ENCODE results near the gene DYNC2H1. TPM values are rescaled to one million over a fixed set of nuclear protein-coding genes. Genes with fewer than 3 reads are reported as not detected.

Gene DYNC2H1
- total RNA-seq, 1 experiment from 2014 or later = 17.2 TPM

GRCh38 chr11:103476874-103477273 lies 367.6 kb downstream of the DYNC2H1 start:
- Mint-ChIP-seq H3K27ac (no peak overlapping the region), H3K4me3 (no peak overlapping the region), H3K4me1 (0 out of 2 replicates have a peak, but pooled peaks cover 3% of the 10 kb centered on the region), H3K27me3 (ENCODE audit: low read depth) (no peaks in the 10 kb centered on the region), H3K9me3 (no peaks in the 10 kb centered on the region), H3K36me3 (no peaks in the 10 kb centered on the region)
- TF ChIP-seq SP1 (CRISPR knock-in tag; conservative IDR thresholded peaks at IDR 0.05) = no peak
- TF ChIP-seq, protein P1, sequence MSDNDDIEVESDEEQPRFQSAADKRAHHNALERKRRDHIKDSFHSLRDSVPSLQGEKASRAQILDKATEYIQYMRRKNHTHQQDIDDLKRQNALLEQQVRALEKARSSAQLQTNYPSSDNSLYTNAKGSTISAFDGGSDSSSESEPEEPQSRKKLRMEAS (CRISPR knock-in tag; IDR thresholded peaks at IDR 0.05) = no peak
- TF ChIP-seq, protein P2, sequence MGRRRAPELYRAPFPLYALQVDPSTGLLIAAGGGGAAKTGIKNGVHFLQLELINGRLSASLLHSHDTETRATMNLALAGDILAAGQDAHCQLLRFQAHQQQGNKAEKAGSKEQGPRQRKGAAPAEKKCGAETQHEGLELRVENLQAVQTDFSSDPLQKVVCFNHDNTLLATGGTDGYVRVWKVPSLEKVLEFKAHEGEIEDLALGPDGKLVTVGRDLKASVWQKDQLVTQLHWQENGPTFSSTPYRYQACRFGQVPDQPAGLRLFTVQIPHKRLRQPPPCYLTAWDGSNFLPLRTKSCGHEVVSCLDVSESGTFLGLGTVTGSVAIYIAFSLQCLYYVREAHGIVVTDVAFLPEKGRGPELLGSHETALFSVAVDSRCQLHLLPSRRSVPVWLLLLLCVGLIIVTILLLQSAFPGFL (CRISPR knock-in tag; IDR thresholded peaks at IDR 0.05; ENCODE audit: borderline replicate concordance) = no peak
- TF ChIP-seq TP53 (CRISPR knock-in tag; IDR thresholded peaks at IDR 0.05) = no peak
- TF ChIP-seq, protein P3, sequence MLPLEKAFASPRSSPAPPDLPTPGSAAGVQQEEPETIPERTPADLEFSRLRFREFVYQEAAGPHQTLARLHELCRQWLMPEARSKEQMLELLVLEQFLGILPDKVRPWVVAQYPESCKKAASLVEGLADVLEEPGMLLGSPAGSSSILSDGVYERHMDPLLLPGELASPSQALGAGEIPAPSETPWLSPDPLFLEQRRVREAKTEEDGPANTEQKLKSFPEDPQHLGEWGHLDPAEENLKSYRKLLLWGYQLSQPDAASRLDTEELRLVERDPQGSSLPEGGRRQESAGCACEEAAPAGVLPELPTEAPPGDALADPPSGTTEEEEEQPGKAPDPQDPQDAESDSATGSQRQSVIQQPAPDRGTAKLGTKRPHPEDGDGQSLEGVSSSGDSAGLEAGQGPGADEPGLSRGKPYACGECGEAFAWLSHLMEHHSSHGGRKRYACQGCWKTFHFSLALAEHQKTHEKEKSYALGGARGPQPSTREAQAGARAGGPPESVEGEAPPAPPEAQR (CRISPR knock-in tag; IDR thresholded peaks at IDR 0.05) = no peak
- no peak for TF ChIP-seq FOXP1 (CRISPR knock-in tag; IDR thresholded peaks at IDR 0.05; ENCODE audit: borderline replicate concordance)
- TF ChIP-seq, protein P4, sequence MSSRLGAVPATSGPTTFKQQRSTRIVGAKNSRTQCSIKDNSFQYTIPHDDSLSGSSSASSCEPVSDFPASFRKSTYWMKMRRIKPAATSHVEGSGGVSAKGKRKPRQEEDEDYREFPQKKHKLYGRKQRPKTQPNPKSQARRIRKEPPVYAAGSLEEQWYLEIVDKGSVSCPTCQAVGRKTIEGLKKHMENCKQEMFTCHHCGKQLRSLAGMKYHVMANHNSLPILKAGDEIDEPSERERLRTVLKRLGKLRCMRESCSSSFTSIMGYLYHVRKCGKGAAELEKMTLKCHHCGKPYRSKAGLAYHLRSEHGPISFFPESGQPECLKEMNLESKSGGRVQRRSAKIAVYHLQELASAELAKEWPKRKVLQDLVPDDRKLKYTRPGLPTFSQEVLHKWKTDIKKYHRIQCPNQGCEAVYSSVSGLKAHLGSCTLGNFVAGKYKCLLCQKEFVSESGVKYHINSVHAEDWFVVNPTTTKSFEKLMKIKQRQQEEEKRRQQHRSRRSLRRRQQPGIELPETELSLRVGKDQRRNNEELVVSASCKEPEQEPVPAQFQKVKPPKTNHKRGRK (CRISPR knock-in tag; IDR thresholded peaks at IDR 0.05; ENCODE audit: borderline replicate concordance) = no peak
- DNase-seq (ENCODE audit: low spot score) (no peak), ATAC-seq (no peak)
- CTCF ChIA-PET = interaction anchor here (1.0 kb wide), 1 partner anchor 15 kb away, joined by 6 read pairs; no protein-coding TSS in a partner anchor
- POLR2A ChIA-PET = no interaction called here

DNA sequence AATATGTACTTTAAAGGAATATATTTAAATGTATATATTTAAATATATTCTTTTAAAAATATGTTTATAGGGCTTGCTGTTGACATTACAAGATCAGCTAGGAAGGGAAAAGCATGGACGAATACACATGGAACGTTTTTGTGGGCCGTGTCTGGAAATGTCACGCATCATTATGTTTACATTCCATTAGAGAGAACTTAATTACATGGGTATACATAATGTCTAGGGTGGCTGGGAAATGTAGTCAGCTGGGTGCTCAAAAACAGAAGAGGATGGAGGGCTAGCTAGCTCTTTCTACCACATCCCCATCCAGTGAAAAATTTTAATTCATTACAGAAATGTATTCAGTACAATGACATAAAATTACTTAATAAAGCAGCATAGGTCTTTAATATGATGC lies 371.2 kb downstream of the DYNC2H1 start:
- CTCF ChIA-PET = no interaction called here
- Mint-ChIP-seq H3K4me1 (peaks cover 12% of the 10 kb centered on the region), H3K27me3 (ENCODE audit: low read depth) (no peaks in the 10 kb centered on the region), H3K36me3 (no peaks in the 10 kb centered on the region), H3K27ac (no peak overlapping the region), H3K9me3 (no peaks in the 10 kb centered on the region), H3K4me3 (no peak overlapping the region)
- ATAC-seq (no peak), DNase-seq (ENCODE audit: low spot score) (no peak)
- TF ChIP-seq CREB1 (CRISPR knock-in tag; IDR thresholded peaks at IDR 0.05) = no peak
- TF ChIP-seq ATF1 (CRISPR knock-in tag; IDR thresholded peaks at IDR 0.05) = no peak
- POLR2A ChIA-PET = no interaction called here

GRCh38 chr11:103483996-103484395 lies 374.8 kb downstream of the DYNC2H1 start:
- Mint-ChIP-seq H3K4me1 (peaks cover 14% of the 10 kb centered on the region), H3K36me3 (peaks cover 21% of the 10 kb centered on the region), H3K4me3 (no peak overlapping the region), H3K9me3 (peaks cover 17% of the 10 kb centered on the region), H3K27me3 (ENCODE audit: low read depth) (no peaks in the 10 kb centered on the region), H3K27ac (no peak overlapping the region)
- TF ChIP-seq NFYB (CRISPR knock-in tag; conservative IDR thresholded peaks at IDR 0.05; ENCODE audit: low read depth) (no peak), NR1H2 (CRISPR knock-in tag; IDR thresholded peaks at IDR 0.05) (no peak)
- ATAC-seq = no peak
- POLR2A ChIA-PET = no interaction called here
- no peak for DNase-seq (ENCODE audit: low spot score)
- CTCF ChIA-PET = interaction anchor here (1.4 kb wide), 1 partner anchor 124 kb away, joined by 3 read pairs; no protein-coding TSS in a partner anchor

DNA sequence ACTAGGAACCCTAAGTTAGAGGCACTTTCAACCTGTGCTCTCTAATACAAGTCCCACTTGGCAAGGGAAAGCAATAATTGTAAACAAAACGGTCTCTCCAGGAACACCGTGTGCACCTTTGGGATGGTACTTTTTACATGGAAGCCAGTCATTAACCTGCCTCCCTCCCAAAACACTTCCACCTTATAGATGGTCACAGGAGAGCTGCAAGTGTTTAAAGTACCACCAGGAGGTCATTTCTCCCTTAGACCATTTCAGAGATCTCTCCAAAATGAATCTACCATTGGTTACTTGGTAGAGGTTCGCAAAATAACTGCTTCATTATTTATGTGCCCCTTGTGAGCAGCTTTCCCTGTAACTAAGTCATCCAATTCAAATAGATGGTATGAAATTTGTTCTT lies 375.3 kb downstream of the DYNC2H1 start:
- no peaks in the 10 kb centered on the region for H3K27me3 Mint-ChIP-seq (ENCODE audit: low read depth)
- ChIA-PET POLR2A (no interaction called here), CTCF (interaction anchor here (0.5 to 1.4 kb wide), 2 partner anchors 16 to 124 kb away, joined by 3 read pairs; no protein-coding TSS in a partner anchor)
- peaks cover 26% of the 10 kb centered on the region for H3K36me3 Mint-ChIP-seq
- peaks cover 14% of the 10 kb centered on the region for H3K4me1 Mint-ChIP-seq
- no peak overlapping the region; the same call in 1 of the 2 replicates for H3K27ac Mint-ChIP-seq
- no peak overlapping the region for H3K4me3 Mint-ChIP-seq
- DNase-seq (ENCODE audit: low spot score) = no peak
- no peak for TF ChIP-seq JAZF1 (CRISPR knock-in tag; IDR thresholded peaks at IDR 0.05)
- peaks cover 22% of the 10 kb centered on the region for H3K9me3 Mint-ChIP-seq
- ATAC-seq = peak; percentile 73

DNA sequence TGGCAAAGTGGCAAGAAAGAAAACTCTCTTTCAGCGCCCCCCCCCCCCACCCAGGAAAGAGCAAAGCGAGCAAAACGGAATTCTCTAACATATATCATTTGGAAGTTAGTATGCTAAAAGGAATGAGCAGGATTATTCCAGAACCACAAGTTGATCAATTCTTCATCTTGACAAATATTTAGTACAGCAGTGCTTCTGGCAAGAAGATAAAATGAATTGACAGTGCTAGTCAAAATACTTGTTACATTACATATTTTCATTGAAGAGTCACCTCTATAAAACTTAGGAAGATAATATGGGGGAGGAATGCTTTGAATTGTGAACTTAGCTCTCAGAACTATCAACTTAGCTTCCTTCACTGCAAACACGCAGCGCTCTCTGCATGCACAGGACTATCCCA lies 377.4 kb downstream of the DYNC2H1 start:
- ChIA-PET CTCF (interaction anchor here (0.6 kb wide), 1 partner anchor 1751 kb away, joined by 3 read pairs; no protein-coding TSS in a partner anchor), POLR2A (no interaction called here)
- Mint-ChIP-seq H3K4me3 (no peak overlapping the region), H3K9me3 (peaks cover 41% of the 10 kb centered on the region), H3K36me3 (peaks cover 45% of the 10 kb centered on the region), H3K4me1 (peaks cover 22% of the 10 kb centered on the region), H3K27me3 (ENCODE audit: low read depth) (no peaks in the 10 kb centered on the region), H3K27ac (no peak overlapping the region)
- DNase-seq (ENCODE audit: low spot score) (no peak), ATAC-seq (no peak)
- TF ChIP-seq GABPB1 (CRISPR knock-in tag; IDR thresholded peaks at IDR 0.05) (no peak), ZNF416 (CRISPR knock-in tag; IDR thresholded peaks at IDR 0.05) (no peak), TEAD1 (CRISPR knock-in tag; IDR thresholded peaks at IDR 0.05) (no peak), ATF3 (CRISPR knock-in tag; conservative IDR thresholded peaks at IDR 0.05) (no peak), HMGA2 (CRISPR knock-in tag; IDR thresholded peaks at IDR 0.05) (no peak), ARID4B (CRISPR knock-in tag; IDR thresholded peaks at IDR 0.05; ENCODE audit: borderline replicate concordance) (no peak)

Measured in WTC11 (cell line).